ENCODE data around the gene TFAP2E.

The TFAP2E gene

DNA sequence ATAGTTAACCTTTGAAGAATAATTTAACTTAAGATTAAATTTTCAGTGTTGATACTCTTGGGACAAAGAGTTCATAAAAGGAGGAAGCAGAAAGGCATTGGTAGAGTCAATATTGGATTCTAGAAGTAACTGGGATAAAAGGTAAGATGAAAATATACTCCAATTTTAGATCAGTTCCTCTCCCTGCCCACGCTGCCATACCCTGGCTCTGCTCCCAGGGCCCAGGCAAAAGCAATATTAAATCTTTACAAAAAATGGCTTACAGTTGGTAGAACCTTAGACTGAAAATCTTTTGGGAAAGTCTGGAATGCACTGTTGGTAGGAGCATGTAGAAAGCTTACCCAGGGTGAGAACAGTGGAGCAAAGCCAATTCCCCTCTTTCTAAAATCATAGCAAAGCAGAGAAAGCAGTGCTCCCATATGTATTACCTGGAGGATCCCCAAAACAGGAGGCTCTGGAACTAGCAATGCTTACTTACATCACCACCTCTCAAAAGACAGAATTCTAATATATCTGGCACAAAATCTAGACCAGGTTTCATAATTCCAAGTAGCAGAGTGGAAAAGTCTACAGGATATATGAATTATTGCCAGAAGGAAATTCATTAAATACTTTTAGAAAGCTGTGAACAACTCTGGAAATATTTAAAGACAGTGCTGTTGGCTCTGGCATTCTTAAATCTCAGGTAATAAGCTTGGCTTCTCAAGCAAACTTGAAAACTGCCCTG, 40.5 kb upstream of the TFAP2E start:
- no peak for DNase-seq
- no peak overlapping the region for H3K4me3 Mint-ChIP-seq
- H3K4me1 Mint-ChIP-seq = peaks cover 13% of the 10 kb centered on the region
- H3K27ac Mint-ChIP-seq = no peak overlapping the region
- TF ChIP-seq, protein P1, sequence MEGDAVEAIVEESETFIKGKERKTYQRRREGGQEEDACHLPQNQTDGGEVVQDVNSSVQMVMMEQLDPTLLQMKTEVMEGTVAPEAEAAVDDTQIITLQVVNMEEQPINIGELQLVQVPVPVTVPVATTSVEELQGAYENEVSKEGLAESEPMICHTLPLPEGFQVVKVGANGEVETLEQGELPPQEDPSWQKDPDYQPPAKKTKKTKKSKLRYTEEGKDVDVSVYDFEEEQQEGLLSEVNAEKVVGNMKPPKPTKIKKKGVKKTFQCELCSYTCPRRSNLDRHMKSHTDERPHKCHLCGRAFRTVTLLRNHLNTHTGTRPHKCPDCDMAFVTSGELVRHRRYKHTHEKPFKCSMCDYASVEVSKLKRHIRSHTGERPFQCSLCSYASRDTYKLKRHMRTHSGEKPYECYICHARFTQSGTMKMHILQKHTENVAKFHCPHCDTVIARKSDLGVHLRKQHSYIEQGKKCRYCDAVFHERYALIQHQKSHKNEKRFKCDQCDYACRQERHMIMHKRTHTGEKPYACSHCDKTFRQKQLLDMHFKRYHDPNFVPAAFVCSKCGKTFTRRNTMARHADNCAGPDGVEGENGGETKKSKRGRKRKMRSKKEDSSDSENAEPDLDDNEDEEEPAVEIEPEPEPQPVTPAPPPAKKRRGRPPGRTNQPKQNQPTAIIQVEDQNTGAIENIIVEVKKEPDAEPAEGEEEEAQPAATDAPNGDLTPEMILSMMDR (IDR thresholded peaks at IDR 0.05) = no peak
- H3K27me3 Mint-ChIP-seq (ENCODE audit: low read depth, poor library complexity) = peaks cover 8% of the 10 kb centered on the region
- peaks cover 80% of the 10 kb centered on the region for H3K36me3 Mint-ChIP-seq (ENCODE audit: low read depth)
- H3K9me3 Mint-ChIP-seq = peaks cover 51% of the 10 kb centered on the region

DNA sequence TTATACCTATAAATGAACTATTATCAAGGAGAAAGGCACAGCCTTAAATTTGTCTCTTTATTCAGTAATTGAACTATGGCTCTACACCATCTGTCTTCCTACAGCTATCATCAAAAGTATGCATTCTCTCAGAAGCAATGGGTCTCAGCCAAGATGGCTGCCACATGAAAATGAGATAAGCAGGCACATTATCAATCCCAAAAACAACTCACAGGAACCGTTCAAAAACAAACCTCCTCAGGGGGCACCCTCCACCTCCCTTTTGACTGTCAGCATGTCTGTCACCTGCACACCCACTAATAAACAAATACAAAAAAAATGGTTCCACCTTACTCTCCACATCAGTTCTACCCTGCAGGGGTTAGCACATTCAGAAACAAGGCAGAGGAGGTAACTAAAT, 39.5 kb upstream of the TFAP2E start:
- no peak for DNase-seq
- TF ChIP-seq, protein P1 (IDR thresholded peaks at IDR 0.05) = no peak
- H3K9me3 Mint-ChIP-seq = peaks cover 41% of the 10 kb centered on the region
- H3K4me1 Mint-ChIP-seq = peaks cover 18% of the 10 kb centered on the region
- no peak overlapping the region for H3K27ac Mint-ChIP-seq
- peaks cover 71% of the 10 kb centered on the region for H3K36me3 Mint-ChIP-seq (ENCODE audit: low read depth)
- peaks cover 8% of the 10 kb centered on the region for H3K27me3 Mint-ChIP-seq (ENCODE audit: low read depth, poor library complexity)
- H3K4me3 Mint-ChIP-seq = no peak overlapping the region

DNA sequence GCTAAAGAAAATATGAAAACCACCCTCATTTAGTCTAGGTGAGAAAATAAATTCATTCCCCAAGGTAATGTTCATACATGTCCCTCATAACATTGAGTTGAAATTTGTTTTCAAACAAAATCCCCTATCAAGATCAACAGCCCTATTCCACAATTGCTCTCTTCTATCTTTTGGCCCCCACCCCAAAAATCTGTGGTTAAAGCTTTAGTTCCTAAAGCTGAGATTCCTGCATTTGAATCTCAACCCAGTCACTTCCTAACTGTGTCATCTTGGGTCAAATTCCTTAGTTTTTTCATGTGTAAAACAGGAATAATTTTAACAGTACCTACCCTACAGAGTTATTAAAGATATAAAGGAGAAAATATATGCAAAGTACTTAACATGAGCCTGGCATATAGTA, 37.9 kb upstream of the TFAP2E start:
- Mint-ChIP-seq H3K4me3 (no peak overlapping the region), H3K27ac (no peak overlapping the region), H3K36me3 (ENCODE audit: low read depth) (peaks cover 55% of the 10 kb centered on the region), H3K27me3 (ENCODE audit: low read depth, poor library complexity) (peaks cover 3% of the 10 kb centered on the region), H3K4me1 (peaks cover 35% of the 10 kb centered on the region), H3K9me3 (peaks cover 25% of the 10 kb centered on the region)
- no peak for DNase-seq
- TF ChIP-seq, protein P1 (IDR thresholded peaks at IDR 0.05) = no peak

DNA sequence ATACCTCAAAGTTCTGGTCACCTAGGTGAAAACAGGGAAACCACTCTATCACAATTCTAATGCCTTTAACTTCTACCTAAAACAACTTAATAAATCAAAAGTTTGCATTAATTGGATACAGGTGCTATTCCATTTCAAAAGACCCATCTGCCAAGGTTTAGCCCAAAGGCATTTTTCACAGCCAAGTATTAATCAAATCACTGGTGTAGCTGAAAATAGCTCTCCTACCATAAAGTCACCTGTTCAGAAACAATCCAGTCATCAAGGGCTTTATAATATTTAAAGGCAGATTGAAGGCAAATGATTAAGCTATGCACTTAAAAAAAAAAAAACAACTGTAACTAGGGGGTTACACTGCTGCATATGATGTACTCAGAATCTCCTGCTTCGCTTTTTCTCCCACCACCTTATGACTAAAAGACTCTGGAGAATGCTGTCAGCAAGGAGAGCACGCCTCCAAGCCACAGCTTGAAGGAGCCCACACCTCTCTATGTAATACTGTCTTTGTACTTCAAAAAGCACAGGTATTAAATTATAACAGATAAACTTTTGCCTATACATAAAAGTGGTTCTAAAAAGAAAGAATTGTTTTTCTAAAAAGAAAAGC, 36.5 kb upstream of the TFAP2E start:
- TF ChIP-seq, protein P1 (IDR thresholded peaks at IDR 0.05) = no peak
- Mint-ChIP-seq H3K9me3 (peaks cover 11% of the 10 kb centered on the region), H3K4me1 (peaks cover 39% of the 10 kb centered on the region), H3K36me3 (ENCODE audit: low read depth) (peaks cover 44% of the 10 kb centered on the region), H3K27ac (peak overlapping the region; percentile 32), H3K4me3 (no peak overlapping the region), H3K27me3 (ENCODE audit: low read depth, poor library complexity) (no peaks in the 10 kb centered on the region)
- DNase-seq = no peak

DNA sequence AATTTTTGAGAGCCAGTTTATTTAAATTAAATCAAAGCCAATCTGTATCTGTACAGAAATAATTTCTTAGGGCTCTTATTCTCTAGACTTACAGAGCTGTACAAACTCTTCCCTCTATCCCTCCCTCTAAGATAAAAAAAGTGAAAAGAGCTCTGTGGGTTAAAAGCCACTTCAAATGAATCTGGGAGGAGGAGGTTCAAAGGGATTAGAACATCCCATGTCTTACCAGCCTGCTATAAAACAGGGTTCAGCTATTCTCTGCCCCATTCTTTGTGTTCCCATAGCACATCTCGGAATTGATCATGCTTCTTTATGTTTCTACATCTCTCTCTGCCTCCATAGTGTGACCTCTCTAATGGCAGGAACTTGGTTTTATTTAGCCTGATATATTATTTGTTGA, 35.3 kb upstream of the TFAP2E start:
- no peak overlapping the region for H3K4me3 Mint-ChIP-seq
- H3K9me3 Mint-ChIP-seq = peaks cover under 1% of the 10 kb centered on the region
- no peaks in the 10 kb centered on the region for H3K27me3 Mint-ChIP-seq (ENCODE audit: low read depth, poor library complexity)
- TF ChIP-seq, protein P1 (IDR thresholded peaks at IDR 0.05) = no peak
- H3K4me1 Mint-ChIP-seq = peaks cover 39% of the 10 kb centered on the region
- H3K27ac Mint-ChIP-seq = no peak overlapping the region
- no peak for DNase-seq
- H3K36me3 Mint-ChIP-seq (ENCODE audit: low read depth) = peaks cover 40% of the 10 kb centered on the region
